GM12878 (cell line): ENCODE data around the gene GPR61. TPM values are rescaled to one million over a fixed set of nuclear protein-coding genes. Genes with fewer than 3 reads are reported as not detected.

Experiments used
- ATAC-seq: fragments of 200-7000 bp; cut with Tn5 transposase; 3 replicates; pipeline ENCODE4 v1.9.1; 2020; ENCODE audit warnings: mild to moderate bottlenecking, moderate library complexity
- BruUV-seq: library from RNA; stranded (reverse); fragments of 400-500 nt; replicated peaks from 2 replicates; lab custom pipeline; 2021; lab: Mats Ljungman, UMichigan
- CTCF ChIA-PET: fragments of 300-600 bp; sonication (Branson Sonifier 250); formaldehyde crosslinking; extraction: SDS; loops from one replicate; lab custom pipeline; 2021; ENCODE audit warnings: inconsistent platforms; lab: Yijun Ruan, JAX
- POLR2A ChIA-PET: fragments of 350-600 bp; formaldehyde crosslinking; extraction: SDS; loops from one replicate; lab custom pipeline; 2021; ENCODE audit warnings: inconsistent platforms; lab: Charles Lee
- RAD21 ChIA-PET: fragments of 300-600 bp; sonication (Branson Sonifier 250); formaldehyde crosslinking; loops from one replicate; lab custom pipeline; 2023; ENCODE audit warnings: antibody characterized with exemption; ENCODE audit not compliant: unreplicated experiment; lab: Charles Lee
- SMC1A ChIA-PET: fragments of 300-600 bp; sonication (Branson Sonifier 250); formaldehyde crosslinking; loops from one replicate; lab custom pipeline; 2023; ENCODE audit not compliant: unreplicated experiment, uncharacterized antibody; lab: Charles Lee
- DNase-seq: peaks from one replicate; pipeline ENCODE4 v3.0.0-alpha.2; 2011; ENCODE audit warnings: low read depth, low spot score
- FAIRE-seq: peaks from 3 replicates; lab custom pipeline; 2011; peaks lifted over from hg19 to GRCh38; lab: Jason Lieb, UNC
- H2AFZ ChIP-seq: 2 replicates; pipeline ENCODE4 v1.6.0; 2011; ENCODE audit warnings: low read depth, low read length, control low read depth; ENCODE audit not compliant: control insufficient read depth
- H3K27ac ChIP-seq: 2 replicates; pipeline ENCODE4 v1.5.1; 2011; ENCODE audit warnings: control low read depth; ENCODE audit not compliant: control insufficient read depth, insufficient read depth
- H3K27me3 ChIP-seq, 2 experiments: replicated peaks in 1 of 2; 2 replicates each; pipeline versions ENCODE4 v1.6.0 to v1.6.1; 2011; ENCODE audit warnings: low read length in 1 of 2; ENCODE audit not compliant: control insufficient read depth in 2 of 2, insufficient read depth in 2 of 2
- H3K36me3 ChIP-seq, 2 experiments: 2 replicates each; pipeline ENCODE4 v1.5.1; 2011; ENCODE audit warnings: low read length in 1 of 2; ENCODE audit not compliant: control insufficient read depth in 2 of 2, insufficient read depth in 2 of 2
- H3K4me1 ChIP-seq: 2 replicates; pipeline ENCODE4 v1.6.1; 2011; ENCODE audit warnings: mild to moderate bottlenecking, low read length, moderate library complexity, mixed read lengths; ENCODE audit not compliant: control insufficient read depth, insufficient read depth
- H3K4me2 ChIP-seq: 2 replicates; pipeline ENCODE4 v1.6.0; 2011; ENCODE audit warnings: control low read depth; ENCODE audit not compliant: control insufficient read depth, insufficient read depth
- H3K4me3 ChIP-seq: fragments of 200-600 bp; sonication (generic); 2 replicates; pipeline ENCODE4 v1.5.1; 2016
- H3K79me2 ChIP-seq: 2 replicates; pipeline ENCODE4 v1.6.0; 2011; ENCODE audit warnings: low read length; ENCODE audit not compliant: control insufficient read depth, insufficient read depth
- H3K9ac ChIP-seq: 2 replicates; pipeline ENCODE4 v1.8.0; 2011; ENCODE audit warnings: low read length, control low read depth, mixed read lengths; ENCODE audit not compliant: control insufficient read depth, insufficient read depth
- H3K9me3 ChIP-seq: replicated peaks from 3 replicates; pipeline ENCODE4 v1.5.1; 2011; ENCODE audit warnings: mild to moderate bottlenecking, low read length; ENCODE audit not compliant: control insufficient read depth, insufficient read depth
- H4K20me1 ChIP-seq: 2 replicates; pipeline ENCODE4 v1.6.0; 2011; ENCODE audit not compliant: control insufficient read depth, insufficient read depth
- BCL3 ChIP-seq: IDR thresholded peaks from 2 replicates; pipeline ENCODE4 v1.6.1; 2011; ENCODE audit warnings: borderline replicate concordance, low read depth, mild to moderate bottlenecking, moderate library complexity, low read length; ENCODE audit not compliant: insufficient read depth, poor library complexity, severe bottlenecking
- HDAC6 ChIP-seq: fragments of 200-600 bp; sonication (generic); IDR thresholded peaks from one replicate; pipeline ENCODE4 v1.8.0; 2017; ENCODE audit warnings: antibody characterized with exemption; ENCODE audit not compliant: unreplicated experiment
- JUNB ChIP-seq: IDR thresholded peaks from 2 replicates; pipeline ENCODE4 v1.6.1; 2016; ENCODE audit warnings: antibody characterized with exemption, mild to moderate bottlenecking
- MYC ChIP-seq: IDR thresholded peaks from 2 replicates; pipeline ENCODE4 v1.6.1; 2011; ENCODE audit warnings: mild to moderate bottlenecking, low read length, moderate library complexity, inconsistent platforms; ENCODE audit not compliant: insufficient read depth, insufficient replicate concordance, insufficient read length, severe bottlenecking
- SKIL ChIP-seq: fragments of 450-650 bp; IDR thresholded peaks from 2 replicates; pipeline ENCODE4 v1.6.1; 2017; ENCODE audit warnings: mild to moderate bottlenecking, low read depth, inconsistent platforms; ENCODE audit not compliant: poor library complexity, severe bottlenecking
- SRF ChIP-seq, 2 experiments: IDR thresholded peaks; 2 replicates each; pipeline ENCODE4 v1.6.1; 2011; ENCODE audit warnings: low read depth in 2 of 2, low read length in 2 of 2, mild to moderate bottlenecking in 1 of 2, moderate library complexity in 1 of 2
- WRNIP1 ChIP-seq: IDR thresholded peaks from 2 replicates; pipeline ENCODE4 v1.6.1; 2011; ENCODE audit warnings: low read depth, low read length, improper control_type of control experiment, borderline replicate concordance
- WGBS: methylation state at CpG from one replicate; pipeline ENCODE4 v1.1.6; 2016; ENCODE audit warnings: low lambda C conversion rate; ENCODE audit not compliant: insufficient replicate concordance, insufficient coverage; ENCODE audit errors: missing lambda C conversion rate; 5-methylcytosine and 5-hydroxymethylcytosine counted together
- in situ Hi-C: fragments of 300-500 bp; cut with MboI; formaldehyde crosslinking; loops from 9 replicates; pipeline ENCODE4 v1.14.3; 2018; ENCODE audit warnings: mixed read lengths
- intact Hi-C: fragments of 100-400 bp; cut with micrococcal nuclease; formaldehyde crosslinking; loops from one replicate; pipeline ENCODE4 v1.14.2; 2022; ENCODE audit not compliant: unreplicated experiment
- polyA plus RNA-seq, 11 experiments: library from polyadenylated mRNA; depleted of rRNA in 4 of 11; unstranded in 6 of 11; stranded (reverse) in 5 of 11; fragments of >200 nt; fragmentation: Nextera tagmentation in 4 of 11; fragmentation: Illumina TruSeq in 1 of 11; extraction: Ambion mirVana in 4 of 11; extraction: Trizol in 1 of 11; gene quantifications; 1 replicate in 1 of 11; 2 replicates in 10 of 11; pipeline versions ENCODE4 v1.2.1 to v1.2.3, GENCODE V29; 2011 to 2016; ENCODE audit warnings: inconsistent platforms in 2 of 11, missing spikeins in 2 of 11, low read depth in 1 of 11
- total RNA-seq, 4 experiments: library from RNA; depleted of rRNA in 3 of 4; stranded (reverse); fragments of >200 nt in 3 of 4; fragmentation: Illumina TruSeq in 1 of 4; extraction: Trizol in 1 of 4; gene quantifications; 2 replicates each; pipeline versions ENCODE4 v1.2.1 to v1.2.3, GENCODE V29; 2013 to 2021

GPR61 gene
- total and polyA plus RNA-seq, 10 of the 15 experiments (the other 5 are each of a cell fraction or from before 2014, with no cell fraction given) = 0.19 to 1.1 (median 0.35) TPM; not detected in 2

- ATAC-seq (no peak), FAIRE-seq (no peak)
- WGBS = 63% methylated on average over 9 of the region's 9 CpGs
- Histone ChIP-seq H3K4me3 (no peak overlapping the region), H3K9ac (no peak overlapping the region), H2AFZ (no peak overlapping the region), H3K9me3 (no peaks in the 10 kb centered on the region), H3K27ac (no peak overlapping the region), H3K36me3 (peaks cover 7 to 20% of the 10 kb centered on the region in 2 experiments; a peak in 3 of 4 replicates), H3K4me2 (no peak overlapping the region), H3K79me2 (peaks cover 9% of the 10 kb centered on the region)
- no TSS peak for BruUV-seq
- SMC1A ChIA-PET = interaction anchor here (1.0 to 14.4 kb wide), 4 partner anchors 9 to 33 kb away, joined by 3 to 431 read pairs (median 6); no protein-coding TSS in a partner anchor
- RAD21 ChIA-PET = interaction anchor here (0.7 to 13.4 kb wide), 3 partner anchors 33 to 222 kb away, joined by 4 to 422 read pairs (median 5); no protein-coding TSS in a partner anchor
- CTCF ChIA-PET = interaction anchor here (0.7 to 26.7 kb wide), 14 partner anchors 11 to 487 kb away, joined by 3 to 1280 read pairs (median 4); partner anchors contain the start of genes AHCYL1, AMIGO1 and GPR61
- POLR2A ChIA-PET = interaction anchor here (0.8 to 2.4 kb wide), 4 partner anchors 18 to 72 kb away, joined by 3 to 10 read pairs (median 3); no protein-coding TSS in a partner anchor
- intact Hi-C loops = loop anchor here (1.0 kb wide), 1 partner anchor 35 kb away; no protein-coding TSS in a partner anchor
- no peak for TF ChIP-seq WRNIP1
- no peak for TF ChIP-seq HDAC6
- no peak for TF ChIP-seq BCL3
- TF ChIP-seq SKIL = no peak
- no peak for TF ChIP-seq MYC
- TF ChIP-seq SRF (IDR thresholded peaks at IDR 0.05; ENCODE audit: low read depth in 2 of 2, low read length in 2 of 2) = no peak
- TF ChIP-seq JUNB = no peak
- TF ChIP-seq, all 136 proteins: peak for 0
- in situ Hi-C loops = no loop called here
- H3K27me3 ChIP-seq = no peaks in the 10 kb centered on the region
- H4K20me1 ChIP-seq = peaks cover 4% of the 10 kb centered on the region; the same call in 1 of the 2 replicates
- peaks cover 4% of the 10 kb centered on the region for H3K4me1 ChIP-seq
- DNase-seq = no peak
Observed at GRCh38 chr1:109497449-109498160, 42.1 kb upstream of the GPR61 start.
